ENCODE measurements around the gene FTH1.
"Not testable (repeated sequence)": the region's sequence is repeated elsewhere in the genome, so short reads cannot be mapped to it uniquely, and the experiment has no call there.

The FTH1 gene

DNA sequence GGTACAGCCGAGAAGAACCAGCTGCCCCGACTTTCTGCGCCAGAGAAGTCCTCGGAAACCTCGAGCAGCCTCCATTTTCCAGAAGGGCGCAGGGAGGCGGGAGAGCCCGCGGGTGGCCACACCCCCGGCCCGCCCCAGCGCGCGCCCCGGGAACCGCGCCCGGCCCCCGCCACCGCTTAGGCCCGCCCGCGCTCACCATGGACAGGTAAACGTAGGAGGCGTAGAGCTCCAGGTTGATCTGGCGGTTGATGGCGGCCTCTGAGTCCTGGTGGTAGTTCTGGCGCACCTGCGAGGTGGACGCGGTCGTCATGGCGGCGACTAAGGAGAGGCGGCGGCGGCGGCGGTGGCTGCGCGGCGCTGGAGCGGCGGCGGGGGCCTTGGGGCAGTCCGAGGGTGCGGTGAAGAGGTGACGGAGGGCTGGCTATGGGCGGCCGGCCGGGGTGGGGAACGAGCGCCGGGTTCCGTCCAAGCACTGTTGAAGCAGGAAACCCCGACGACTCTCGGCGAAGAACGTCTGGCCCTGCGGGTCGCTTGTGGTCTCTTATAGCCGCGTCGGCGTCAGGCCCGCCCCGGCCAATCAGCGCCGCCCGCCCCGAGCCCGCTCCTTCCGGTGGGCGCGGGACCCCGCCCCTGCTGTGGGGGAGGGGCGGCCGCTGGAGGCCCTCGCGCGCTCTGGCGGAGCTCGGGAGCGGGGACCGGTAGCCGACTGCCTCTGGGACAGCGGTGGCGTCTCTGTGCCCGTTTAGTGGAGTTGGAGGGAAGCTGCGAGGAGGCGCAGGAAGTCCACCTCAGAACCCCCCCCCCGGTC, at the start of gene FTH1:
TSS of gene FTH1 (minus strand) at position 519 of the 808 bp plus-strand sequence. CDS start at position 310, 209 bp downstream.
- DNase-seq = peak; percentile 93

DNA sequence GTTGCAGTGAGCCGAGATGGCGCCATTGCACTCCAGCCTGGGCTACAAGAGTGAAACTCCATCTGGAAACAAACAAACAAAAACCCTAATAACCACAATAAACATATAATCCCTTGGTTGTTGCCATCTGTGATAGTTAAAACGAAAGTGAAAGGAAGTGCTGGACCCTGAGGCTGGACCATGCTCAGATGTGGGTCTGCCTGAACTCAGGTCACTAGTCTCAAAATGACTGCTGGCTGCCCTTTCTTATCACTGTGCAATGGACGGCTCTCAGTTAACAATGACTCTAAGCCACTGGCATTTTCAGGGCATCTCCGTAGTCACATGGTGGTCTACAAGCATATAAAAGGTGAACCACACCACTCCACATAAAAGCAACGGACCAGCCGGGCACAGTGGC, 48.2 kb upstream of the FTH1 start:
- no peak for DNase-seq

DNA sequence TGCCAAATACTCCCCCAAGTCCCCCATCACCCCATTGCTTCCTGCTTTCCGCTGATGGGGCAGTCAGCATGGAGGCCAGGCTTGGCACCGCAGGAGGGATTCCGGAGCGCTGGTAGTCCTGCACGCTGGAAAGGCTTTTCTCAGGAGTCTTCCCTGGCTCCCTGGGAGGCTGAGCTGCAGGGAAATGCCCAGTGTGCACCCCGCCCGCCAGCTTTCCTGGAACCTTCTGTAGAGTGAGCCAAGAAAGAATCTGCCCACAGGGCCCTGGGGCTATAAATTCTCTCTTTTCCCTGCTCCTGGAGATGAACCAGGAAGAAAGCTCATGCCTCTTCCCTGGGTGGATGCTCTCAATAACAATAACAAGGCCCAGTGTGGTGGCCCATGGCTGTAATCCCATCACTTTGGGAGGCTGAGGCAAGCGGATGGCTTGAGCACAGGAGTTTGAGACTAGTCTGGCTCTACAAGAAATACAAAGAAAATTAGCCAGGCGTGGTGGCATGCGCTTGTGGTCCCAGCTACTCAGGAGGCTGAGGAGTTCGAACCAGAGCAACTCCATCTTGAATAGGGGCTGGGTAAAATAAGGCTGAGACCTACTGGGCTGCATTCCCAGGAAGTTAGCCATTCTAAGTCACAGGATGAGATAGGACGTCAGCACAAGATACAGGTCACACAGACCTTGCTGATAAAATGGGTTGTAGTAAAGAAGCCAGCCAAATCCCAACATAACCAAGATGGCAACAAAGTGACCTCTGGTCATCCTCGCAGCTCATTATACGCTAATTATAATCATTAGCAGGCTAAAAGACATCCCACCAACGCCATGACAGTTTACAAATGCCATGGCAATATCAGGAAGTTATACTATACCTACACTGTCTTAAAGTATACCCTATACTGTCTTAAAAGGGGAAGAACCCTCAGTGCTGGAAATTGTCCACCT, 46.4 kb upstream of the FTH1 start:
- DNase-seq = no peak

DNA sequence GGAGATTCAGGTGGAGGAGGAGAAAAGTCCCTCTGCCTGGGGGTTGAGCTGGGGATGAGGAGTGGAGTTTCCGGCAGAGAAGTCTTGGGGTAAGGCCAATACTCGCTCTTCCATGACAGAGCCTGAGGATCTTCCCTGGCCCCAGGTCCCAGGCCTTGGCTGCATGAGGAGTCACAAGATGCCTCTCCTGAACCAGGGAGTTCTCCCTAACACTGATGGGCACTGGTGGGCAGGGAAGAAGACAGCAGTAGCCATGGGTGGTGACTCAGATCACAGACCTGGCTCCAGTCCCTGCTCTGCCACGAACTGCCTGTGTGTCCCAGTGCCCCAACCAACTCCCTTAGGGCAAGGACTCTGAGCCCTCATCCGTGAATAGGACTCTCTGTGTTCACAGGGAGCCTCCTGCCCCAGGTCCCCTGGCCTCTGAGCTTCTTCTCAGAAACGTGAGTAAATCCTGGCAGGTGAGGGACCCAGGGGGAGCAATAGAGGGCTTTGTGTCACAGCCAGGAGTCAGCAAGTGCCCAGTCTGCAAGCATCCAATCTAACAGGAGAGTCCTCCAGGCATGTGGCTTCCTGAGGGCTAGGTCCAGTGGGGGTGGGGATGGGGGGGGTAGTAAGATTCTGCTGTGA, 45.5 kb upstream of the FTH1 start:
- DNase-seq = no peak

DNA sequence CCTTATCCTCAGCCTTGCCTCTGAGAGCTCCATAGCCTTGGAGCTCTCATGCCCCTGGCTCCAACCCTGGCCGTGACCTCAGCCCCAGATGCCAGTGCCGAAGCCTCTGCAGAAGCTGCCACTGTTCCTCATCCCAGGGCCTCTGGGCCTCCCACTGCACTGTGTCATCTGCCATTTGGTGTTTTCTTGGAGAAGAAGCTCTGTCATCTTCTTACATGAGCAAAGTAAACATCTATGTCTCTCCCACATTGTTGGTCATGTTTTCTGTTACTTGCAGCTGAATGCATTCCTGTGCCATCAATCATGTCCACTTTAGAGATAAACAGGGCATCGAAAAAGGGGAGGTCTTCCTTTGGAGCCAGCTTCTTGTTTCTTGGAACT, 45.0 kb upstream of the FTH1 start:
- no peak for DNase-seq

DNA sequence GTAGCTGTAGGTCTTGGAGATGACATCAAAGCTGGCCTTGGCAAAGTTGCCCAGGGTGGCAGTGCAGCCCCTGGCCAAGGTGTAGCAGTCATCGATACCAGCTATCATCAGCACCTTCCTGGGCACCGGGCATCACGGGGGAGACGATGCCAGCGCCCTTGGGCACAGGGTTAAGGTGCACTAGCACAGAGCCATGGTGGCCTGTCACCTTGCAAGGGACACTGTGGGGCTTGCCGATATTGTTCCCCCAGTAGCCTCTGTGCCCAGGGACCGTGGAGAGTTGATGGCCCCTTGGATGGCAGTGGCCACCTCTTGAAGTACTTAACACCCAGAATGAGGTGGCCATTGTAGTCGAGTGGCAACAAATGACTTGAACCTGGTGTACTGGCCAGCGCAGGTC, 44.4 kb upstream of the FTH1 start:
- no peak for DNase-seq

DNA sequence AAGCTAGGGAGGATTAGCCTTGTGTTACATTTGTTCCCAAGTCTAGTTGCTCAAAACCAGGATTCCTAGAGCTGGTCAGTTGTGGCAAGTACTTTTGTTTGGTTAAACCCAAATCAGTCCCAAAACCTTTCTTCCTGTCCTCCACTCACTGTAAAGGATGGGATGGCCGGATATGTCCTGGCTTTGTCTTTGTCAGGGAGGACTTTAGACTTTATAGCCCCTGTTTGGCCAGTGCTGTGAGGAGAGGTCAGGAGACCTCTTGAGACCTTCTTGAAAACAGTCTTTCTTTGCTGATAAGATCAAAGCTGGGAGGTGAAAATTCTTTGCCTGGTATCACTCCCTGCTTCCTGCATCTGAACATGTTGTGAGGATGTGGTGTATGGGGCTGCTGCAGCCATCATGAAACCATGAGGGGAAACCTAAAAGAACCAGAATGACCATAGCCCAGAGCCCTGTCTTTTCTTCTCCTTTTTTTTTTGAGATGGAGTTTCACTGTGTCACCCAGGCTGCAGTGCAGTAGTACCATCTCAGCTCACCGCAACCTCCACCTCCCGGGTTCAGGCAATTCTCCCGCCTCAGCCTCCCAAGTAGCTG, 43.6 kb upstream of the FTH1 start:
- no peak for DNase-seq

DNA sequence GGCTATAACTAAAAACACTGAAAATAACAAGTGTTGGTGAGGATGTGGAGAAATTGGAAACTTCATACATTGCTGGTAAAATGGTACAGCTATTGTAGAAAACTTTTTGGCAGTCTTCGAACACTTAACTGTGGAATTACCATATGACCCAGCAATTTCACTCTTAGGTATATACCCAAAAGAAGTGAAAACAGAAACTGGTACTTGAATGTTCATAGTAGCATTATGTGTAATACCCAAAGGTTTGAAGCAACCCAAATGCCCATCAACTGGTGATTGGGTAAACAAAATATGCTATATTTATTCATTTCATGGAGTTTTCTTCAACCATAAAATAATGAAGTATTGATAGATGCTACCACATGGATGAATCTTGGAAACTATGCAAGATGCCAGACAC, 40.8 kb upstream of the FTH1 start:
- no peak for DNase-seq

DNA sequence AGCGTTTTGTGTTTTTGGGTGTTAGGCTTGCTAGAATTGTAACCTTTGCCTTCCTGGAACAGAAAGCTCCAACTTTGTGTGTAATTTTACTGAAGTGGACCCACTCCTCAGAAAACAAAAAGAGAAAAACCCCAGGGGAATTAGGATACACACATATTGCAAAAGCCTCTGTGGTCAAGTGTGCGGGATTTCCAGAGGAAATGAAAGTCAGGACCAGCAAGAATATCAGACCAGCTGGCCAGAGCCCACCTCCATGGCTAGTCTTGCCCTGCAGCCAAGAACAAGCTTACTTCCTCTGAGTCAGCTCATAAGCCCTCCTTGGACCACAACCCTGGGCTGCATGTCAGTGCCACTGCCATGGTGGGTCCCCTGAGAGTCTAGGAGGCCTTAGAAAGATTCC, 37.0 kb upstream of the FTH1 start:
- no peak for DNase-seq

DNA sequence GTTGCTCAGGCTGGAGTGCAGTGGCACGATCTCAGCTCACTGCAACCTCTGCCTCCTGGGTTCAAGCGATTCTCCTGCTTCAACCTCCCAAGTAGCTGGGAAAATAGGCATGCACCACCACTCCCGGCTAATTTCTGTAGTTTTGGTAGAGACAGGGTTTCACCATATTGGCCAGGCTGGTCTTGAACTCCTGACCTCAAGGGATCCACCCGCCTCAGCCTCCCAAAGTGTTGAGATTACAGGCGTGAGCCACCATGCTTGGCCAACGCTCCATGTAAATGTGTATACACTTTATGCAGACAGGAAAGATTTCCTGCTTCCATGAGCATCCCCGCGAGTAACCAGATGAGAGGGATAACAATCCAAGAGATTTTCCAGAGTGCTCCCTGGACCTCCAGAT, 34.8 kb upstream of the FTH1 start:
- DNase-seq = not testable (repeated sequence)

DNA sequence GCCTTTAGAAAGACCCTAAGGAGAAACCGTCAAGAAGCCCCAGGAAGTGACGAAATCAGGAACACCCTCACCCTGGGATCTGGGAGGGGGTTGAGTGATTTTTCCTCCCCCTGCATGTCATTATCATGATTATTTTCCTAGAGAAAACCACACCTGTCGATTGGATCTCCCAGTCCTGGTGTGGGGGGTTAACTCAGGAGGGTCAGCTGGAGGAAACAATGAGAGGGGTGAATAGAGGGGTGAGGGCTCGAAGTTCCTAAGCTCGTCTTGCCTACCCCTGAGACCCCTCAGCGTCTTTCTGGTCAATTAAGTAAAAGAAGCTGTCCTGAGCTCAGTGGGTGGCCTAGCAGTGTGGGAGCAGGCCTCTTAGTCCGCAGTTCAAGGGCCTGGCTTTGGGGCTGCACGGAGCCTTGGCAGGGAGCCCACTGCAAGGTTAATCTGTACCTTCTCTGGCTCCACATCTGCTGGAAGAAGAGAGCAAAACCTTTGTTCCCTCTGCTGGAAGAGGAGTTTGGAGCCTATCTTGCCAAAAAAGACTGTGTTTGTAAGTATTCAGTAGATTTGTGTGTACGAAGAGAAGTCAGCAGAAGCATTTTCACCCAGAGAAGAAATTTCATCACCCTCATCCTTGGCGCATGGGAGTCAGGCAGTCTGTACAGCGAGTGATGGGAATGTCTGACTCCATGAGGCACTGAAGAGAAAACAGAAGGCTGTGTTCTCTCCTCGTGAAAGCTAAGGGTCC, 34.2 kb upstream of the FTH1 start:
- no peak for DNase-seq

DNA sequence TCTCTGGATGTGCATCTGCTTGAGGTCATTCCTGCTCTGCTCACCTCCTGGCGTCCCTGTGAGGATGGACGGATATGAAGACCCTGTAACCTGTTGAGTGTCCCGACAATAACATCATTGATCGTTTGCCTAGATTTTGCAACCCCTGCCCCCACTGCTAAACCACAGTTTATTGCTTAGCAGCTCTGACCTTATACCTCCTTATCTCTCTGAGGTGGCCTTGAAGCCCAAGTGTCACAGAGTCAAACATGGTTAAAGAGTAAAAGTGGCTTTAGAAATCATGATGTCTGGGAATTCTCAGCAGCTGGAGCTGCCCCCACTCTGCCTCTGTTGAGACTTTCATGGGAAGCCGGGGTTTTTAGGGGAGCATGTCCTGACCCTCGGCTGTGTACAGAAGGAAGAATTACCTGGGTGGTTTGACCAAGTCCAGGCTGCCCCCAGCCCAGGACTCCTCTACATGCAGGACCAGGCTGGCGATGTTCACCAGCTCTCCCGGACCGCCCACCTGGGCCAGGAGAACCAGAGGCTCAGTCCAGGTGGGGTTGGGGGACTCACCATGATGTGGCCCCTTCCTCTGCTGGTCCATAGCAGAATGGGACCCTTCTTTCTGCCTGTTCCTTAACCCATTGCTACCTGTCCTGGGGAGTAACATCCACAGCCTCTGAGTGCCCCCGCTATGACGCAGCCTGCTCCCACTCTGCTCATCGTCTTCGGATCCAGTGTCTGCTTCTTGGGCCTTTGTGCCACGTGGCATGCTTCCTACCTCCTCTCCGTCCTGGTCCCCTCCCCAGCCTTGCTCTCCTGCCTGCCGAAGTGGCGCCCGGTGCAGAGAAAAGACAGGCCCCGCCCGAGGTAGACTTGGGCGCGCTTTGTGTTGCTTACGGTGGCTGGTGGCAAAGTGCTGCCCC, 33.4 kb upstream of the FTH1 start:
- DNase-seq = no peak

DNA sequence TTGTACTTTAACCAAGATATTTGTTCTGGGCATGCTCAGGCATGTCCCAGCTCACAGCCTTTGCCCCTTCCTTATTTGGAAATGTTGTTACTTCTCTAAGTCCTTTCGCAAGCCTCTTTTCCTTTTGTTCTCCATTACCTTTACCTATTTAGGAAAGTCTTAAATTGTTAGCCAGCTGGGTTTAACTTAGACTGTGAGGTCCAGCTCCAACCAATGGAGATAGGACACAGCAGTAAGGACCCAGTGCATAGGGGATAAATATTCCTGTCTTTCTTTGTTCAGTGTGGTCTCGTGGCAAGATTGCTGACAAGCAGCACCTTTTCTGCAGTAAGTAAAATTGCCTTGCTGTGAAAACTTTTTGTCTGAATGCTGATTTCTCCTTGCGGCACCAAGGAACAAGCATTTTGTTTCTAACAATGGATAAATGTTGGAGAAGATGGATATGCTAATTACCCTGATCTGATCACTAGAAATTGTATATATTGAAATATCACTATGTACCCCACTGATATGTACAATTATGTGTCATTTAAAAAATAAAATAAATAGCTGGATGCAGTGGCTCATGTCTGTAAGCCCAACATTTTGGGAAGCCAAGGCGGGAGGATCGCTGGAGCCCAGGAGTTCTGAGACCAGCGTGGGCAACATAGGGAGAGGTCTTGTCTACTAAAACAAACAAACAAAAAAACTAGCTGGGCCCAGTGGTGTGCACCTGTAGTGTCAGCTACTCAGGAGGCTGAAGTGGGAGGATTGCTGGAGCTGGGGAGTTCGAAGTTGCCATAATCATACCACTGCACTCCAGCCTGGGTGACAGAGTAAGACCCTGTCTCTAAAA, 31.9 kb upstream of the FTH1 start:
- no peak for DNase-seq

DNA sequence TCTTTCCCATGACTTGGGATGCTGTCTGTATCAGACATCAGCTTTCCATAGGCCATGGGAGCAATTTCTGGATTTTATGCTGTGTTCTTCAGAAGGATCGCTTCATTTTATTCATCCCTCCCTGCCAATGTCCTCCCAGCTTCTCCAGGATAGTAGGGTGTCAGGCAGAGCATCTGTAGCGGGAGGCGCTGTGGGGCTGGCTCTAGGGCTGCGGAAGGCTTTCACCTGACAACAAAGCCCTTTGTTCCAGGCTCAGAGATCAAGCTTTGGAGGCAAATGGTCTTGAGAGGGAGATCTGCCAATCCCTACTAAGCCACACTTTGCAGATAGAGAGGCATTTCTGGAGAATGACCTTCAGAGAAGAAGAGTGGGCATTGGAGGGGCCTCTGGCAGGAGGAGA, 29.5 kb upstream of the FTH1 start:
- DNase-seq = no peak

DNA sequence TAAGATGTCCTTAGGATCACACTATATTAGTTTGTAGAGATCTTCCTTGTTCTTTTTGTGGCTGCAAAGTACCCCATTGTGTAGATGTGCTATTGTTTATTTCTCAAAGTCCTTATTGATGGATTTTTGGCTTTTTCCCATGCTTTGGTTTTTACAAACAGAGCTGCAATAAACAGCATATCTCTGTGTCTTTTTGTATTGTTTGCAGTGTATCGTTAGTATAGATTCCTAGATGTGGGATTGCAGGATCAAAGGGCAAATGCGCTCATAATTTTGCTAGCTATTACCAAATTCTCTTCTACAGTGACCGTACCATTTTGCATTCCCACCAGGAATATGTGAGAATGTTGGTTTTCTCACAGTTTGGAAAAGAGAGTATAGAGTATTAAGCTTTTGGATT, 27.5 kb upstream of the FTH1 start:
- DNase-seq = no peak

DNA sequence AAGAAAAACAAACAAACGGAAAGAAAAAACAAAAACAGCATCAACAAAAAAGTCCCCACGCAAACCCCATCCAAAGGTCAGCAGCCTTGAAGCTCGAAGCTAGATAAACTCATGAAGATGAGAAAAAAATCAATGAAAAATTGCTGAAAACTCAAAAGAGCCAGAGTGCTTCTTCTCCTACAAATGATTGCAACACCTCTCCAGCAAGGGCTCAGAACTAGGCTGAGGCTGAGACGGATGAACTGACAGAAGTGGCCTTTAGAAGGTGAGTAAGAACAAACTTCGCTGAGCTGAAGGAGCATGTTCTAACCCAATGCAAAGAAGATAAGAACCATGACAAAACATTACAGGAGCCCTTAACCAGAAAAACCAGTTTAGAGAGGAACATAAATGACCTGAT, 18.4 kb upstream of the FTH1 start:
- DNase-seq = no peak

DNA sequence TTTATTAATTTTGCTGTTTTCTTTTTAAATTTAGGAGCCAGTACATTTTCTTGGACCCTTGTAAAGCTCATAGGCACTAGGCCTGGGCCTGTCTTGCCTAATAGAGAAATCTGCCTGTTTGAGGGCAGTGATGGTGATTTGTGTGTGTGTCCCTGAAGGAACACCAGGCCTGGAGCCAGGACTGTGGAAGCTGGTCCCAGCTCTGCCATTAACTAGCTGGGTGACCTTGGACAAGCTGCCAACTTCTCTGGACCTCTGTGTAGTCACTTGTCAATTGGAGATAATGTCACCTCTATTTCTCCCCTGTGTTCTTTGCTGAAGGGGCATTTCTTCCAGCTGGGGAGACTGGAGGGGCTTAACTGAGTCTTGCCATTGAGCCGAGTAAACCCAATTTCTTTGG, 16.0 kb upstream of the FTH1 start:
- DNase-seq = no peak

DNA sequence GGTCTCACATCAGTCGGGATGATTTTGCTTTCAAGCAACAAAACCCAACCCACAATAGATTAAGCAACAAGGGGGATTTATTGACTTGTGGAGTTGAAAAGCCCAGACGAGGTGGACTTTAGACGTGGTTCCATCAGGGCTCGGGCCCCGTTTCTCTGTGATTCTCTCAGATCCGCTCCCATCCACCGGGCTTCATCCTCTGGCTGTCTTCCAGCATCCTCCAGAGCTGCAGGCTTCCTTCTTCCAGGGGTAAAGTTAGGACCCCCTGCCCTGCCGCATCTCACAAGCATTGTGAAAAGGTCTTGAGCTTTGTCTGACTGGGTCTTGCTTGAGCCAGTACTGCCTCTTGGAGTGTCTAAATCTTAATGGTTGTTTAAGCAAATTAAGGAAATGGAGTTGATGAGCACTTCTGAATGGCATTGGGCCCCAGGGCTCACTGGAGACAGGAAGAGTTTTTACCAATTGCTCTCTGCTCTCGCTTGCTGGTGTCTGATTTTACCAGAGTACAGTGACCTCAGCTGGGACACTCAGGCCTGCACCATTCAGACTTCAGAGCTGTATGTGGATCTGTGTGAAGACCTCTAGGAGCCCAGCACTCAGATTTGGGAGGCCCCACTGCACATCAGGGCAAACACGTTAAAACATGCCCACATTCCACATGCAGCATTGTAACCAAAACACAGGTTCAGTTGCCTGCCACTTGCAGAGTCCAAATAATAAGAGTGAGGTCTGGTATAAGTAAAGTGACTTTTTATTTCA, 13.5 kb upstream of the FTH1 start:
- DNase-seq = peak; percentile 38

All from activated CD8-positive, alpha-beta memory T cell treated with anti-CD3 and anti-CD28 coated beads for 24 hours (primary cell).